GM19099 (cell line): ENCODE results near the gene TACR1.

Experiments used
- POLR2A ChIP-seq: IDR thresholded peaks from 3 replicates; pipeline ENCODE4 v1.6.1; 2011; ENCODE audit warnings: low read depth; ENCODE audit not compliant: insufficient read length; ENCODE audit errors: extremely low read depth

TACR1 gene

GRCh38 chr2:75030218-75031009 lies 168.9 kb downstream of the TACR1 start:
- TF ChIP-seq POLR2A = no peak

- TF ChIP-seq POLR2A = no peak
These were observed 171.4 kb downstream of the TACR1 start for GRCh38 chr2:75027886-75028285.

GRCh38 chr2:75025633-75026380 lies 173.5 kb downstream of the TACR1 start:
- TF ChIP-seq POLR2A = no peak

GRCh38 chr2:75025216-75025615 lies 174.1 kb downstream of the TACR1 start:
- TF ChIP-seq POLR2A = no peak

GRCh38 chr2:75023666-75024455 lies 175.5 kb downstream of the TACR1 start:
- no peak for TF ChIP-seq POLR2A

GRCh38 chr2:75022516-75022915 lies 176.8 kb downstream of the TACR1 start:
- TF ChIP-seq POLR2A = no peak

GRCh38 chr2:75021672-75022071 lies 177.6 kb downstream of the TACR1 start:
- no peak for TF ChIP-seq POLR2A

GRCh38 chr2:75020476-75020875 lies 178.8 kb downstream of the TACR1 start:
- TF ChIP-seq POLR2A = no peak

- TF ChIP-seq POLR2A = no peak
These were observed 179.5 kb downstream of the TACR1 start for GRCh38 chr2:75019790-75020189.

GRCh38 chr2:75018162-75018561 lies 181.2 kb downstream of the TACR1 start:
- TF ChIP-seq POLR2A = no peak

GRCh38 chr2:75012080-75012479 lies 187.2 kb downstream of the TACR1 start:
- TF ChIP-seq POLR2A = no peak

GRCh38 chr2:75010571-75010970 lies 188.7 kb downstream of the TACR1 start:
- no peak for TF ChIP-seq POLR2A

- TF ChIP-seq POLR2A = no peak
These were observed 191.5 kb downstream of the TACR1 start for GRCh38 chr2:75007819-75008218.

GRCh38 chr2:75007061-75007460 lies 192.3 kb downstream of the TACR1 start:
- no peak for TF ChIP-seq POLR2A

GRCh38 chr2:75006041-75006440 lies 193.3 kb downstream of the TACR1 start:
- no peak for TF ChIP-seq POLR2A

GRCh38 chr2:75003773-75004172 lies 195.5 kb downstream of the TACR1 start:
- no peak for TF ChIP-seq POLR2A

GRCh38 chr2:75003276-75003675 lies 196.0 kb downstream of the TACR1 start:
- no peak for TF ChIP-seq POLR2A
